ENCODE measurements around the gene MAPK10. TPM values are rescaled to one million over a fixed set of nuclear protein-coding genes. Genes with fewer than 3 reads are reported as not detected.

Gene MAPK10
- total RNA-seq, 3 donors from 2014 or later (not counting 1 experiment from before 2014, with no cell fraction given): 0.92 TPM; not detected in 2

DNA sequence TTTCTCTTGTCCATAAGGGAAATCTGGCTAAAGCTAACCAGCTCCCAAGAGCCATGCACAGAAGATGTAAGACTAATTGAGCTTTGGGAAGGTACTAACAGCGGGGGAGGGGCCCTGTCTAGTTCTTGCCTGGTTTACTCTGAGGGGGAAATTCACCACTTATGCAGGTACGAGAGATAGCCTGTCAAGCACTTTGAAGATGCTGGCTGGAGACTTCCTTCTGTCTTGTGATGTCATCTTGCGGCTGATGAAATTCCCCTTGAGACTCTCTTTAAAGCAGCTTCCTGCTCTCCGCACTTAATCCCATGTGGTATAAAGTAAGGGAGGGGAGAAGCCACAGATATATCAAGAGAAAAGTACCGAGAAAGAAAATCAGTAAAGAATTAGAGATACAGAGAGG lies 345.3 kb downstream of the MAPK10 start:
- H3K9me3 Mint-ChIP-seq: peaks cover 2% of the 10 kb centered on the region in 2 donors
- ATAC-seq (no peak), DNase-seq (no peak)
- Histone ChIP-seq H3K4me3 (ENCODE audit: low read length) (no peak overlapping the region), H3K27ac (ENCODE audit: low read length) (no peak overlapping the region), H3K27me3 (ENCODE audit: control insufficient read depth, insufficient read depth, low read length) (no peaks in the 10 kb centered on the region), H3K4me1 (ENCODE audit: control insufficient read depth, insufficient read depth, low read length) (no peaks in the 10 kb centered on the region), H3K9me3 (ENCODE audit: control insufficient read depth, insufficient read depth, low read length) (no peaks in the 10 kb centered on the region), H3K36me3 (ENCODE audit: control insufficient read depth, insufficient read depth, low read length) (no peaks in the 10 kb centered on the region)
- no peak overlapping the region for H3K4me3 Mint-ChIP-seq
- TF ChIP-seq, protein P1, sequence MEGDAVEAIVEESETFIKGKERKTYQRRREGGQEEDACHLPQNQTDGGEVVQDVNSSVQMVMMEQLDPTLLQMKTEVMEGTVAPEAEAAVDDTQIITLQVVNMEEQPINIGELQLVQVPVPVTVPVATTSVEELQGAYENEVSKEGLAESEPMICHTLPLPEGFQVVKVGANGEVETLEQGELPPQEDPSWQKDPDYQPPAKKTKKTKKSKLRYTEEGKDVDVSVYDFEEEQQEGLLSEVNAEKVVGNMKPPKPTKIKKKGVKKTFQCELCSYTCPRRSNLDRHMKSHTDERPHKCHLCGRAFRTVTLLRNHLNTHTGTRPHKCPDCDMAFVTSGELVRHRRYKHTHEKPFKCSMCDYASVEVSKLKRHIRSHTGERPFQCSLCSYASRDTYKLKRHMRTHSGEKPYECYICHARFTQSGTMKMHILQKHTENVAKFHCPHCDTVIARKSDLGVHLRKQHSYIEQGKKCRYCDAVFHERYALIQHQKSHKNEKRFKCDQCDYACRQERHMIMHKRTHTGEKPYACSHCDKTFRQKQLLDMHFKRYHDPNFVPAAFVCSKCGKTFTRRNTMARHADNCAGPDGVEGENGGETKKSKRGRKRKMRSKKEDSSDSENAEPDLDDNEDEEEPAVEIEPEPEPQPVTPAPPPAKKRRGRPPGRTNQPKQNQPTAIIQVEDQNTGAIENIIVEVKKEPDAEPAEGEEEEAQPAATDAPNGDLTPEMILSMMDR (IDR thresholded peaks at IDR 0.05): no peak
- 77% methylated on average over 5 of the region's 5 CpGs for WGBS (ENCODE audit: insufficient coverage)
- H3K27ac Mint-ChIP-seq: no peak overlapping the region
- no peaks in the 10 kb centered on the region for H3K36me3 Mint-ChIP-seq
- no peaks in the 10 kb centered on the region for H3K27me3 Mint-ChIP-seq (ENCODE audit: low read depth in 2 of 2)
- intact Hi-C loops (cut with micrococcal nuclease): no loop called here
- H3K4me1 Mint-ChIP-seq: no peaks in the 10 kb centered on the region

DNA sequence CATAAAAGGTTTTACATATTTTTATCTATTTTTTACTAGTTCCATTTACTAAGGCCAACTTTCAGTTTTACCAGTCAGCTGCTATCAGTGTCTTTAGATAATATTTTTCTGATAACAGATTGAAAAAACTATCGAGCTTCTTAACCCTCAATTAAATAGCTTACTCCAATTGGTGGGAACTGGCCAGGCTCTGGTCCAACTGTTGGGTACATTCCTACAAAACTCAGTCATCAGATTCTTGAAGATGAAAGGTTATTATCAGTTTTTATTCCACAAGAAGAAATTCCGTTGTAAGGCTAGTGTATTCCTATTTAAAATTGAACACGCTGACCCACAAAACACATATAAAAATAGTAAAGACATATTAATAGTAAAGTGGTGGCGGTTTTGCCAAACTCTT lies 346.2 kb downstream of the MAPK10 start:
- Histone ChIP-seq H3K36me3 (ENCODE audit: control insufficient read depth, insufficient read depth, low read length) (no peaks in the 10 kb centered on the region), H3K27me3 (ENCODE audit: control insufficient read depth, insufficient read depth, low read length) (no peaks in the 10 kb centered on the region), H3K4me3 (ENCODE audit: low read length) (no peak overlapping the region), H3K9me3 (ENCODE audit: control insufficient read depth, insufficient read depth, low read length) (no peaks in the 10 kb centered on the region), H3K27ac (ENCODE audit: low read length) (no peak overlapping the region), H3K4me1 (ENCODE audit: control insufficient read depth, insufficient read depth, low read length) (no peaks in the 10 kb centered on the region)
- Mint-ChIP-seq H3K4me1 (no peaks in the 10 kb centered on the region), H3K9me3 (peaks cover 2% of the 10 kb centered on the region in 2 donors), H3K27me3 (ENCODE audit: low read depth in 2 of 2) (no peaks in the 10 kb centered on the region), H3K4me3 (no peak overlapping the region), H3K27ac (no peak overlapping the region), H3K36me3 (no peaks in the 10 kb centered on the region)
- WGBS (ENCODE audit: insufficient coverage): 71% methylated on average over 1 of the region's 4 CpGs
- intact Hi-C loops (cut with micrococcal nuclease): no loop called here
- ATAC-seq: no peak
- TF ChIP-seq, protein P1 (IDR thresholded peaks at IDR 0.05): no peak
- no peak for DNase-seq

DNA sequence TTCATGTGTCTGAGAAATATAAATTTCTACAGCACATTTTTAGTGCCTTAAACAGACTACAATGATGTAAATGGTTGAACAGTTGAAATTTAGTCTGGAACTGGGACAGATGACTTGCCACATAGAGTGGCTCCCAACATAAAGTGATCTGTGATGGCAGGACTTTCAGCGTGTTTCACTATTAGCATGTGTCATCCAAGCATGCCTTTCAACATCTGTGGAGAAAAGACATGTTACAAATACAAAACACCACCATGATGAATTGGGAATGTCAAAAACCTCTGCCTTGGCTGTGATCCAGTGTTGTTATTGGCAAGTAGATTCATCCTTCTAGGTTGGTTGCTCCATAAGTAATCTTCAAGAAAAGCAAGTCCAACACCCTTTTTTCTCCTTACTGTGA lies 348.7 kb downstream of the MAPK10 start:
- DNase-seq: no peak
- TF ChIP-seq, protein P1 (IDR thresholded peaks at IDR 0.05): no peak
- no peak for ATAC-seq
- 80% methylated on average over 1 of the region's 1 CpG for WGBS (ENCODE audit: insufficient coverage)
- no peaks in the 10 kb centered on the region for H3K27me3 ChIP-seq (ENCODE audit: control insufficient read depth, insufficient read depth, low read length)
- no peaks in the 10 kb centered on the region for H3K4me1 ChIP-seq (ENCODE audit: control insufficient read depth, insufficient read depth, low read length)
- H3K36me3 Mint-ChIP-seq: no peaks in the 10 kb centered on the region
- H3K9me3 Mint-ChIP-seq: peaks cover 2% of the 10 kb centered on the region in 2 donors
- no peaks in the 10 kb centered on the region for H3K9me3 ChIP-seq (ENCODE audit: control insufficient read depth, insufficient read depth, low read length)
- H3K4me3 Mint-ChIP-seq: no peak overlapping the region
- no peaks in the 10 kb centered on the region for H3K4me1 Mint-ChIP-seq
- no peak overlapping the region for H3K27ac ChIP-seq (ENCODE audit: low read length)
- H3K27me3 Mint-ChIP-seq (ENCODE audit: low read depth in 2 of 2): no peaks in the 10 kb centered on the region
- no peaks in the 10 kb centered on the region for H3K36me3 ChIP-seq (ENCODE audit: control insufficient read depth, insufficient read depth, low read length)
- H3K27ac Mint-ChIP-seq: no peak overlapping the region
- intact Hi-C loops (cut with micrococcal nuclease): no loop called here
- H3K4me3 ChIP-seq (ENCODE audit: low read length): no peak overlapping the region

DNA sequence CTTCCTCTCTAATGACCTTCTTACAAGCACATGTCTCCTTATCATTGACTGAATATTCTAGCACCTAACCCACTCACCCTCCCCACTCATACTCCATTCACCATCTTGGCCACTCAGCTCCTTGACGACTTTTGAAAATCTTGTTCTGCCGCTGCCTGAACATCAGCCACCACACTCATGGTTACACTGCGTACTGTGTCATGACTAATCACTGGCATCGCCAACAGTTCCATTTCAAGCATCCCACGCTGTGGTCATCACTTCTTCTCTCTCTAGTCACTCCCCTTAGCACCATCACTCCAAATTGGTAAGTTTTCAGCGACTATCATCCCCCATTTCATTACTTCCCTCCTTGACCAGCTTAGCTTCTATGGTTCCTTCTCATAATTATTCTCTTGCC lies 352.8 kb downstream of the MAPK10 start:
- TF ChIP-seq, protein P1 (IDR thresholded peaks at IDR 0.05): no peak
- no peaks in the 10 kb centered on the region for H3K9me3 ChIP-seq (ENCODE audit: control insufficient read depth, insufficient read depth, low read length)
- Mint-ChIP-seq H3K27ac (no peak overlapping the region), H3K4me1 (no peaks in the 10 kb centered on the region), H3K27me3 (ENCODE audit: low read depth in 2 of 2) (no peaks in the 10 kb centered on the region), H3K36me3 (no peaks in the 10 kb centered on the region), H3K4me3 (no peak overlapping the region), H3K9me3 (peaks cover 2 to 5% of the 10 kb centered on the region in 2 donors)
- H3K27me3 ChIP-seq (ENCODE audit: control insufficient read depth, insufficient read depth, low read length): no peaks in the 10 kb centered on the region
- DNase-seq: no peak
- H3K4me3 ChIP-seq (ENCODE audit: low read length): no peak overlapping the region
- no peaks in the 10 kb centered on the region for H3K4me1 ChIP-seq (ENCODE audit: control insufficient read depth, insufficient read depth, low read length)
- H3K36me3 ChIP-seq (ENCODE audit: control insufficient read depth, insufficient read depth, low read length): no peaks in the 10 kb centered on the region
- intact Hi-C loops (cut with micrococcal nuclease): no loop called here
- no peak overlapping the region for H3K27ac ChIP-seq (ENCODE audit: low read length)
- 87% methylated on average over 6 of the region's 6 CpGs for WGBS (ENCODE audit: insufficient coverage)
- no peak for ATAC-seq

All from natural killer cell (primary cell).